Upper lobe of right lung (tissue), 1 donor: Measurements from ENCODE around the gene SDHA. TPM values are rescaled to one million over a fixed set of nuclear protein-coding genes. Genes with fewer than 3 reads are reported as not detected.

Experiments
- ATAC-seq: fragments of 200-7000 bp; cut with Tn5 transposase; one replicate; pipeline ENCODE4 v1.9.1; 2020; ENCODE audit warnings: mild to moderate bottlenecking, moderate library complexity
- DNase-seq: peaks from one replicate; pipeline ENCODE4 v3.0.0-alpha.2; 2020
- H3K27ac ChIP-seq: fragments of 200-600 bp; one replicate; pipeline ENCODE4 v1.8.0; 2022
- H3K27me3 ChIP-seq: fragments of 200-600 bp; one replicate; pipeline ENCODE4 v1.8.0; 2022; ENCODE audit warnings: mild to moderate bottlenecking
- H3K36me3 ChIP-seq: fragments of 200-600 bp; one replicate; pipeline ENCODE4 v1.8.0; 2022
- H3K4me1 ChIP-seq: fragments of 200-600 bp; one replicate; pipeline ENCODE4 v1.8.0; 2022
- H3K4me3 ChIP-seq: fragments of 200-600 bp; one replicate; pipeline ENCODE4 v1.8.0; 2022; ENCODE audit warnings: mild to moderate bottlenecking
- H3K9me3 ChIP-seq: fragments of 200-600 bp; one replicate; pipeline ENCODE4 v1.8.0; 2022
- intact Hi-C: fragments of 100-400 bp; cut with DNase I; formaldehyde crosslinking; loops from one replicate; pipeline ENCODE4 v1.11.0; 2022
- total RNA-seq: library from RNA; stranded (reverse); fragmentation: NEBNext Ultra II Directional; extraction: Animal tissue kit (Norgen Biotek cat#: 25700); gene quantifications from one replicate; pipeline ENCODE4 v1.2.1, GENCODE V29; 2021
- TF ChIP-seq, protein P1 (sequence below): fragments of 200-600 bp; IDR thresholded peaks from one replicate; pipeline ENCODE4 v1.8.0; 2022; ENCODE audit warnings: antibody characterized with exemption
- donor health status: DM: no; HTN: yes; CAD: no; lungs with severe emphysema.

The SDHA gene
- total RNA-seq, 1 donor from 2014 or later = 94.0 TPM

DNA sequence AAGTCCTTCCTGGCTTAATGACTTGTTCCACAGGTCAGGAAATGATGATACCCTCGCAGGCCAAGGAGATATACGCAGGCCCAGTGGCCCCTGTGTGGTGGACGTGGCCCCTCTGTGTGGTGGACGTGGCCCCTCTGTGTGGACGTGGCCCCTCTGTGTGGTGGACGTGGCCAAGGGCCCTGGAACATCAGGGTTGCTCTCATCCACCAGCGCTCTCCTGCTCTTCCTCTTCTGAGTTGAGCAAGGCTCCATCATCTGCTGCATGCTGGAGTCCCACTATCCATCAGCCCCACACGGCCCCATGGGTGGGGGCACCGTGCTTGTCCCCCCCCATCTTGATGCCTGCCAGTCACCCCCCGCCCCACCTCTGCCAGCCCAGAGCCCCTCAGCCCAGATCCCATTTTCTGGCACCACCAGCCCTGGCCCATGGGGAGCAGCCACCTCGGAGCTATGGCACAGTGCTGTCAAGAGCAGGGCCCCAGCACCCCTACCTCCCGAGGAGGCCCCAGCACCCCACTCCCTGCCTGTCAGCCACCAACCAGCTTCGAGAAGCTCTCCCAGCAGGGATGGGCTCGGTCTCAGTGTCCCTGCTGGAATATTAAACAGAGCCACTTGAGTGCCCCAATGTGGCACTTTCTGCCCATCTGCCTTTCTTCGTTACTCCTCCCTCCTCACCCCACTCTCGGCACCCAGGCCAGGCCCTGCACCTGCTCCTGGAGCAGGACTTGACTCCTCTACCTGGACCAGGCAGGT lies 18.7 kb upstream of the SDHA start:
- ATAC-seq (no peak), DNase-seq (no peak)
- Histone ChIP-seq H3K9me3 (no peaks in the 10 kb centered on the region), H3K4me1 (no peaks in the 10 kb centered on the region), H3K27me3 (no peaks in the 10 kb centered on the region), H3K36me3 (peaks cover 12% of the 10 kb centered on the region), H3K27ac (no peak overlapping the region), H3K4me3 (no peak overlapping the region)
- intact Hi-C loops = no loop called here
- TF ChIP-seq, protein P1, sequence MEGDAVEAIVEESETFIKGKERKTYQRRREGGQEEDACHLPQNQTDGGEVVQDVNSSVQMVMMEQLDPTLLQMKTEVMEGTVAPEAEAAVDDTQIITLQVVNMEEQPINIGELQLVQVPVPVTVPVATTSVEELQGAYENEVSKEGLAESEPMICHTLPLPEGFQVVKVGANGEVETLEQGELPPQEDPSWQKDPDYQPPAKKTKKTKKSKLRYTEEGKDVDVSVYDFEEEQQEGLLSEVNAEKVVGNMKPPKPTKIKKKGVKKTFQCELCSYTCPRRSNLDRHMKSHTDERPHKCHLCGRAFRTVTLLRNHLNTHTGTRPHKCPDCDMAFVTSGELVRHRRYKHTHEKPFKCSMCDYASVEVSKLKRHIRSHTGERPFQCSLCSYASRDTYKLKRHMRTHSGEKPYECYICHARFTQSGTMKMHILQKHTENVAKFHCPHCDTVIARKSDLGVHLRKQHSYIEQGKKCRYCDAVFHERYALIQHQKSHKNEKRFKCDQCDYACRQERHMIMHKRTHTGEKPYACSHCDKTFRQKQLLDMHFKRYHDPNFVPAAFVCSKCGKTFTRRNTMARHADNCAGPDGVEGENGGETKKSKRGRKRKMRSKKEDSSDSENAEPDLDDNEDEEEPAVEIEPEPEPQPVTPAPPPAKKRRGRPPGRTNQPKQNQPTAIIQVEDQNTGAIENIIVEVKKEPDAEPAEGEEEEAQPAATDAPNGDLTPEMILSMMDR = no peak

DNA sequence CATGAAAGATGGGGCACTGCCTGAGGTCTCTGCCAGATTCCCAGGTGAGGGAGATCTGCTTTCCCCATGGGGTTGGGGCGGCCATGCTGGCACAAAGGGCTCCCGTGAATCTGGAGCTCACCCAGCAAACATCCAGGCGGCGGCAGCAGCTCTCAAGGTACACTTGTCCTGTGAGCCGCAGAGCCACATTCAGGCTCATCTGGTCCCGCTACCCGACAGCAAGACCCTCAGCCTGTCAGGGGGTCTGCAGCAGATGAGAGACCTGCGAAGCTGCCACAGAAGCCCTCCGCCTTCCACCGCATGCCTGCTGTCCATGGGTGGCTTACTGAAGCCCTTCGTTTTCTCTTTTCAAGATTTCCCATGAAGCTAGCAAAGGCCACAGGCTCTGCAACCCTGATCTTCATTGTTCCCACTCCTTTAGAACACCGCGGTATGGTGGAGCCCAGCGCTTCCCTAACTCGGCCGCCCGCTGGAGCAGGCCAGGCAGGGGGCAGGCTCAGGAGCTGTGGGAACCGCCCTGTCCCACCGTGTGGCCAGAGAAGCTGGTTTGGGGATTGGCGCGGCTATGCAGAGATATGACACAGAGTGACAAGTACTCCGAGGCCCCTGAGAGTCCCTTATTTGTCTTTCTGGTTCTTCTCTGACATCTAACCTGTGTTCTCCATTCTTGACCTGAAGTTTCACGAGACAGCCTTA lies 18.0 kb upstream of the SDHA start:
- Histone ChIP-seq H3K9me3 (no peaks in the 10 kb centered on the region), H3K27ac (no peak overlapping the region), H3K4me1 (no peaks in the 10 kb centered on the region), H3K4me3 (no peak overlapping the region), H3K27me3 (no peaks in the 10 kb centered on the region), H3K36me3 (peaks cover 19% of the 10 kb centered on the region)
- intact Hi-C loops = no loop called here
- DNase-seq (peak; percentile 57), ATAC-seq (no peak)
- TF ChIP-seq, protein P1 = no peak

DNA sequence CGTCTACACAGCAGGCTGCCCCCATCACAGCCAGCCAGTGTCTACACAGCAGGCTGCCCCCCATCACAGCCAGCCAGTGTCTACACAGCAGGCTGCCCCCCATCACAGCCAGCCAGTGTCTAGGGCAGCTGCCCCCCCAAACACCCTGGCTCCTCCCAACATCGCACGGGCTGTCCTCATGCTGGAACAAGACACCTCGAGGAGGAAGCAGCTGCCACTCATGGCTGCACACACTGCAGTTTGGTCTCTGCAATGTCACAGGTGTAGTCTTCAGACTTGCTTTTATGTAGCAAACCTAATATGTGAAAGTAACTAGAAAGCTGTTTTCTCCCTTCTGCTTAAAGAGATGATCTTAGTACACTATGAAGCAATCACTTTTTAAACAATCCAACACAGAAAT lies 17.1 kb upstream of the SDHA start:
- H3K4me3 ChIP-seq = no peak overlapping the region
- intact Hi-C loops = no loop called here
- H3K4me1 ChIP-seq = no peaks in the 10 kb centered on the region
- ATAC-seq (no peak), DNase-seq (peak; percentile 36)
- TF ChIP-seq, protein P1 = no peak
- no peaks in the 10 kb centered on the region for H3K9me3 ChIP-seq
- no peaks in the 10 kb centered on the region for H3K27me3 ChIP-seq
- H3K36me3 ChIP-seq = peaks cover 26% of the 10 kb centered on the region
- H3K27ac ChIP-seq = no peak overlapping the region

DNA sequence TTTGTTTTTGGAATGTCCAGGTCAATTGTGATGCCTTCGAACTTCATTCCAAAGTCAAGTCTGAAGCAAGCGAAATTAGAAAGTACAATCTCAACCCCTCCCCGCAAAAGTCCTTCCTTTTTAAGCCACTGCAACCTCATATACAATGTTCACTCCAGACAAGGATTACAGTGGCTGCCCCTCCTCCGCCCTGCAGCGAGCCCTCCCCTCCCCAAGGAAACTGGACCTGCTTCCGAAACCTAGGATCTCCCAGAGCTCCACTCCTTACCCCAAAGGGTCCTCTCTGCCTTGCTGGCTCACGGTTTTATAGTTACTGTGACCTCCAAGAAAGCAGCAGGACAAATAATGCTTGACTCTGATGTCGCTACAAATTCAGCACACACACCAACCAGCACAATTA lies 16.4 kb upstream of the SDHA start:
- ATAC-seq = no peak
- intact Hi-C loops = no loop called here
- TF ChIP-seq, protein P1 = no peak
- H3K9me3 ChIP-seq = no peaks in the 10 kb centered on the region
- H3K4me1 ChIP-seq = no peaks in the 10 kb centered on the region
- no peak overlapping the region for H3K27ac ChIP-seq
- DNase-seq = no peak
- H3K4me3 ChIP-seq = no peak overlapping the region
- no peaks in the 10 kb centered on the region for H3K27me3 ChIP-seq
- peaks cover 32% of the 10 kb centered on the region for H3K36me3 ChIP-seq

DNA sequence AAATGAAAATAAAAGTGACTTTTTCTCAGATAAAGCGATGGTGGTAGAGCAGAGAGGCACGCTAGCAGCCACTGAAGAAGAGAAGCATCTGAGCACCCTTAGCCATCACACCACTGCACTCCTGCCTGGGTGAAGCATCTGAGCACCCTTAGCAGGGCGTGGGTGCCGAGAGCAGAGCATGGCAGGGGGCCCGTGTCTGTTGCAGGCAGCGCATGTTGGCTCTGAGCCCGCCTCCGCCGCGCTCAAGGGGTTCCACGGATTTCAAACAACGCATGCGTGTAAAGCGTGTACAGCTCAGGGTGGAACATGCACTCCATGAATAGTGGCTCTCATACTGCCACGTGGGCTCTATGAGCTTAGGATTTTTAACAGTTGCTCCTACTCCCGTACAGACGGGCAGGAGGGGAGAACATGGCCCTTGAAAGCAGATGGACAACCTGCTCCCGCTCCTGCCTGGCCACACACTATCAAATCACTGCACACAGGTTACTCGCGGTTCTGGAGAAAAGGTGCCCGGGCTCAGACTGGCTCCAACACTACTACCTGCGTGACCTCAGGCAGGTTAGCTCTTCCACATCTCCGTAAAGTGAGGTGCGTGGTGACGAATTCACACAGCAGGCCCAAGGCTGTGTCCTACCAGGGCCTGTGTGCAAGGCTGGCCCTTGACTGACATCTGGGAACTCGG lies 14.7 kb upstream of the SDHA start:
- TF ChIP-seq, protein P1 = no peak
- DNase-seq = peak; percentile 46
- H3K27me3 ChIP-seq = no peaks in the 10 kb centered on the region
- no peak overlapping the region for H3K27ac ChIP-seq
- no peaks in the 10 kb centered on the region for H3K9me3 ChIP-seq
- no peak overlapping the region for H3K4me3 ChIP-seq
- intact Hi-C loops = no loop called here
- H3K36me3 ChIP-seq = peaks cover 32% of the 10 kb centered on the region
- no peak for ATAC-seq
- no peaks in the 10 kb centered on the region for H3K4me1 ChIP-seq
